ENCODE data around the gene PRDM16. TPM values are rescaled to one million over a fixed set of nuclear protein-coding genes. Genes with fewer than 3 reads are reported as not detected.

Gene PRDM16
- total and polyA plus RNA-seq, 2 of the 8 experiments (the other 6 are each of a cell fraction or from before 2014, with no cell fraction given) = 0.39 to 0.43 TPM

DNA sequence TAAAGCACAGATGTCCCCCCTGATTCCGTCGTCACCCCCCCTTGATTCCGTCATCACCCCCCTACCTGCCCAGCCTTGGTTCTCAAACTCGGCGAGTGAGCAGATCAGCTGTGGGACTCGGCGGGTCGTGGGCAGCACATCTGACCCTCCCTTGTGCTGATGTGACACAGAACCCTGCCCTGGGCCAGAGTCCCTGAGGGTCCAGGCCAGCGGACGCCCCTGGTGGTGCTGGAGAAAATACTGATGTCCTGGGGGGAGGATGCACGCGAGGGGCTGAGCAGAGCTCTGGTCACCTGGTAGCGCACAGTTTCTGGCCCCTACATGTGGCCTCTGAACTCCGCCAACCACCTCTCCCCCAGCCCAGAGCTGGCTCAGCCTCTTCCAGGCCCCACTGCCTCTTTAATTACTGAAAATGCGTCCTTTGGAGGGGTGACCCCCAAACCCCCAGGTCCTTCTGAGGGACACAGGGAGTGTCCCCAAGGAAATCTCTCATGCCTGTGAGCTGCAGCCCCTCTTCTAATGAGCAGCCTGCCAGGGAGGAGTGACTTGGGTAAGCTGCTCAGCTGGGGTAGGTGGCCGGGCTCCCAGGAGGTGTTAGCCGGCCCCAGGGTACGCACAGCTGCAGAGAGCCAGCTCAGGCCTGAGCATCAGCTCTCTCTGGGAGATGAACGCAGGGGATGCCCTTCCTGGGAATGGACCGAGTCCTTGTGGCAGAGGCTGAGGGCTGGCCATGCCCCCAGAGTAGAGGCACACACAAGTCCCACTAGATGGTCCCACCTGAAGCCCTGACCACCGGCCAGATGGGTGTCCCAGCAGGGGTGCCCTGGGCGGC, 255.9 kb downstream of the PRDM16 start (continued):
- TF ChIP-seq RBBP5 (IDR thresholded peaks at IDR 0.05; ENCODE audit: borderline replicate concordance, low read depth, low read length) = no peak
- TF ChIP-seq NRF1 (IDR thresholded peaks at IDR 0.05; ENCODE audit: low read depth, low read length) = no peak
- no peak for TF ChIP-seq KDM1A (IDR thresholded peaks at IDR 0.05; ENCODE audit: borderline replicate concordance, low read length)
- TF ChIP-seq SP2 (IDR thresholded peaks at IDR 0.05; ENCODE audit: low read length) = no peak
- no peak for TF ChIP-seq BRCA1 (IDR thresholded peaks at IDR 0.05; ENCODE audit: low read depth, low read length)
- TF ChIP-seq PHF8 (conservative IDR thresholded peaks at IDR 0.05; ENCODE audit: low read depth, low read length) = no peak

All from H1 (cell line).